OCI-LY7 (cell line): ENCODE data around the gene DYNC2H1. TPM values are rescaled to one million over a fixed set of nuclear protein-coding genes. Genes with fewer than 3 reads are reported as not detected.

Experiments used
- BruUV-seq: library from RNA; stranded (reverse); fragments of 400-500 nt; replicated peaks from 2 replicates; lab custom pipeline; 2021; lab: Mats Ljungman, UMichigan
- CTCF ChIA-PET: fragments of 300-600 bp; sonication (Branson Sonifier 250); formaldehyde crosslinking; loops from one replicate; lab custom pipeline; 2022; ENCODE audit warnings: antibody characterized with exemption; ENCODE audit not compliant: unreplicated experiment; lab: Charles Lee
- POLR2A ChIA-PET: fragments of 300-600 bp; sonication (Branson Sonifier 250); formaldehyde crosslinking; loops from one replicate; lab custom pipeline; 2022; ENCODE audit warnings: antibody characterized with exemption; lab: Charles Lee
- DNase-seq: peaks from one replicate; pipeline ENCODE4 v3.0.0-alpha.2; 2015; ENCODE audit warnings: low spot score
- H2AFZ ChIP-seq: fragments of 200-600 bp; sonication (generic), shearing (Covaris generic); 2 replicates; pipeline ENCODE4 v1.6.1; 2014; ENCODE audit warnings: mild to moderate bottlenecking, antibody characterized with exemption, low read length, moderate library complexity
- H3K27ac ChIP-seq: fragments of 200-600 bp; sonication (generic); 2 replicates; pipeline ENCODE4 v1.5.1; 2014; ENCODE audit warnings: mixed run types, low read depth, mild to moderate bottlenecking, moderate library complexity, low read length, inconsistent platforms; ENCODE audit not compliant: poor library complexity, severe bottlenecking
- H3K36me3 ChIP-seq: fragments of 200-600 bp; sonication (generic); 2 replicates; pipeline ENCODE4 v1.6.1; 2014; ENCODE audit warnings: mild to moderate bottlenecking, antibody characterized with exemption, low read length, moderate library complexity, mixed read lengths; ENCODE audit not compliant: insufficient read depth
- H3K4me1 ChIP-seq: fragments of 200-600 bp; sonication (generic); 2 replicates; pipeline ENCODE4 v1.5.1; 2014; ENCODE audit warnings: mild to moderate bottlenecking, low read length; ENCODE audit not compliant: insufficient read depth, poor library complexity, severe bottlenecking
- H3K4me2 ChIP-seq: fragments of 200-600 bp; sonication (generic); 2 replicates; pipeline ENCODE4 v1.6.1; 2014; ENCODE audit warnings: mild to moderate bottlenecking, low read length
- H3K4me3 ChIP-seq: fragments of 200-600 bp; sonication (generic); 2 replicates; pipeline ENCODE4 v1.5.1; 2014; ENCODE audit warnings: mild to moderate bottlenecking, low read depth, low read length; ENCODE audit not compliant: poor library complexity, severe bottlenecking
- H3K79me2 ChIP-seq: fragments of 200-600 bp; sonication (generic); 2 replicates; pipeline ENCODE4 v1.6.1; 2016; ENCODE audit warnings: low read depth, mild to moderate bottlenecking, low read length, moderate library complexity, mixed read lengths; ENCODE audit not compliant: insufficient read depth
- H3K9me2 ChIP-seq: fragments of 200-600 bp; sonication (generic); 2 replicates; pipeline ENCODE4 v1.6.1; 2016; ENCODE audit warnings: mild to moderate bottlenecking, low read length, mixed read lengths; ENCODE audit not compliant: insufficient read depth
- H3K9me3 ChIP-seq: fragments of 200-600 bp; sonication (generic); 2 replicates; pipeline ENCODE4 v1.6.1; 2014; ENCODE audit warnings: mild to moderate bottlenecking, mixed run types, low read length, mixed read lengths
- H4K20me1 ChIP-seq: fragments of 200-600 bp; sonication (generic); 2 replicates; pipeline ENCODE4 v1.6.1; 2014; ENCODE audit warnings: mild to moderate bottlenecking, antibody characterized with exemption, low read length, moderate library complexity, mixed read lengths; ENCODE audit not compliant: insufficient read depth
- EZH2phosphoT487 ChIP-seq: fragments of 200-600 bp; sonication (generic); IDR thresholded peaks from 2 replicates; pipeline ENCODE4 v1.6.1; 2018; ENCODE audit warnings: low read depth, borderline replicate concordance, mild to moderate bottlenecking, mixed run types, antibody characterized with exemption, low read length, moderate library complexity, mixed read lengths
- intact Hi-C: fragments of 100-400 bp; cut with micrococcal nuclease; formaldehyde crosslinking; loops from one replicate; pipeline ENCODE4 v1.10.0; 2022; ENCODE audit not compliant: unreplicated experiment
- total RNA-seq, 2 experiments: library from RNA; depleted of rRNA in 1 of 2; stranded (reverse); fragments of >200 nt in 1 of 2; shearing (Covaris generic) in 1 of 2; gene quantifications; 2 replicates each; pipeline ENCODE4 v1.2.3, GENCODE V29; 2014 to 2022
- TF ChIP-seq, protein P1 (sequence below): fragments of 200-600 bp; sonication (generic); conservative IDR thresholded peaks from 2 replicates; pipeline ENCODE4 v1.5.1; 2014; ENCODE audit warnings: mild to moderate bottlenecking, antibody characterized with exemption, low read length, moderate library complexity, mixed read lengths

The DYNC2H1 gene
- total RNA-seq, 2 experiments from 2014 or later = 0.44 to 1.1 TPM

DNA sequence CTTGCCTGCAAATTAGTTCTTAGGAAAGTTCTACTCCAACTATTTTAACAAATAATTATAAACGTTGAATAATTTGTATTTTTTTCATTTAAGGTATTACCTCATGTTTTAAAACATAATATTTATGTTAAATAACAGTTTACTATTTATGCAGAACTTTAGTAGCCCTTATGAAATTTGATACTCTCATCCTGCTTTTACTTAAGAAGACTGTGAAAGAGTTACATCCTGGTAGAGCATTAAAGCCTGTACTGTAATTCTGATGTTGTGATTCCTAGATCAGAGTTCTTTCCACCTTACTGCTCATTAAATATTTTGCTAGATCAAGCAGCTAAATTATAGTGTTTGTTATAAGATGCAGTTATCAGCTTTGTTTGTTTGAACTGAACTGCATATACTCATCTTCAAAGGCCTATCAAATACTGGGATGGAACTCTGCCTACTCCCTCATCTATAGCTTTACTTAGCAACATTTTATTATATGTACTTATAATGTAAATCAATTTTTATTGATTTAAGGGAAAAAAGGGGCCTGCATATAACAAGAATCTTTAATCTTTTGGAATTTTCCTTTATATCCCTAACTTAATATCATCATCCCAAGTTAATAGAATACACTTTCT is 304.2 kb downstream of the DYNC2H1 start:
- no TSS peak for BruUV-seq
- CTCF ChIA-PET = no interaction called here
- Histone ChIP-seq H4K20me1 (no peaks in the 10 kb centered on the region), H3K4me1 (no peaks in the 10 kb centered on the region), H3K27ac (no peak overlapping the region), H2AFZ (no peak overlapping the region), H3K9me3 (no peaks in the 10 kb centered on the region), H3K4me2 (no peak overlapping the region), H3K9me2 (no peaks in the 10 kb centered on the region), H3K4me3 (no peak overlapping the region), H3K36me3 (no peaks in the 10 kb centered on the region), H3K79me2 (no peaks in the 10 kb centered on the region)
- DNase-seq = no peak
- POLR2A ChIA-PET = interaction anchor here (0.6 kb wide), 2 partner anchors 251 to 1594 kb away, joined by 3 to 4 read pairs; no protein-coding TSS in a partner anchor
- intact Hi-C loops = no loop called here
- TF ChIP-seq EZH2phosphoT487 = no peak
- TF ChIP-seq, protein P1, sequence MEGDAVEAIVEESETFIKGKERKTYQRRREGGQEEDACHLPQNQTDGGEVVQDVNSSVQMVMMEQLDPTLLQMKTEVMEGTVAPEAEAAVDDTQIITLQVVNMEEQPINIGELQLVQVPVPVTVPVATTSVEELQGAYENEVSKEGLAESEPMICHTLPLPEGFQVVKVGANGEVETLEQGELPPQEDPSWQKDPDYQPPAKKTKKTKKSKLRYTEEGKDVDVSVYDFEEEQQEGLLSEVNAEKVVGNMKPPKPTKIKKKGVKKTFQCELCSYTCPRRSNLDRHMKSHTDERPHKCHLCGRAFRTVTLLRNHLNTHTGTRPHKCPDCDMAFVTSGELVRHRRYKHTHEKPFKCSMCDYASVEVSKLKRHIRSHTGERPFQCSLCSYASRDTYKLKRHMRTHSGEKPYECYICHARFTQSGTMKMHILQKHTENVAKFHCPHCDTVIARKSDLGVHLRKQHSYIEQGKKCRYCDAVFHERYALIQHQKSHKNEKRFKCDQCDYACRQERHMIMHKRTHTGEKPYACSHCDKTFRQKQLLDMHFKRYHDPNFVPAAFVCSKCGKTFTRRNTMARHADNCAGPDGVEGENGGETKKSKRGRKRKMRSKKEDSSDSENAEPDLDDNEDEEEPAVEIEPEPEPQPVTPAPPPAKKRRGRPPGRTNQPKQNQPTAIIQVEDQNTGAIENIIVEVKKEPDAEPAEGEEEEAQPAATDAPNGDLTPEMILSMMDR = no peak

DNA sequence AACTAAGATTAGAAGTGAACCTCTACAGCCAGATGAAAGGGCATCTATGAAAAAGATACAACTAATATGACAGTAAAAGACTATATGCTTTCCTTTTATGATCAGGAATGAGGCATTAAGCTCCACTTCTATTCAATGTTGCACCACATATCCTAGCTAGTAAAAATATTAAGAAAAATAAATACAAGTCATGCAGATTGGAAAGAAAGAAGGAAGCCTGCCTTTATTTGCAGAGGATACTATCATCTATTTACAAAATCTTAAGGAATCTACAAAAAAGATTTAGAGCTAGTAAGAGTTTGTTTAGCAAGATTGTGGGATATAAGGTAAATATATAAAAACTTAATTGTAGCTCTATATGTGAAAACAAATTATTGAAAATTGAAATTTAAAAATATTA is 308.8 kb downstream of the DYNC2H1 start:
- Histone ChIP-seq H3K36me3 (no peaks in the 10 kb centered on the region), H4K20me1 (no peaks in the 10 kb centered on the region), H2AFZ (no peak overlapping the region), H3K4me2 (no peak overlapping the region), H3K9me3 (no peaks in the 10 kb centered on the region), H3K4me3 (no peak overlapping the region), H3K9me2 (no peaks in the 10 kb centered on the region), H3K27ac (no peak overlapping the region), H3K79me2 (no peaks in the 10 kb centered on the region), H3K4me1 (no peaks in the 10 kb centered on the region)
- intact Hi-C loops = no loop called here
- ChIA-PET CTCF (no interaction called here), POLR2A (interaction anchor here (0.7 kb wide), 3 partner anchors 22 to 1438 kb away, joined by 3 to 4 read pairs (median 3); no protein-coding TSS in a partner anchor)
- DNase-seq = no peak
- BruUV-seq = no TSS peak
- TF ChIP-seq EZH2phosphoT487 = no peak
- TF ChIP-seq, protein P1 = no peak

DNA sequence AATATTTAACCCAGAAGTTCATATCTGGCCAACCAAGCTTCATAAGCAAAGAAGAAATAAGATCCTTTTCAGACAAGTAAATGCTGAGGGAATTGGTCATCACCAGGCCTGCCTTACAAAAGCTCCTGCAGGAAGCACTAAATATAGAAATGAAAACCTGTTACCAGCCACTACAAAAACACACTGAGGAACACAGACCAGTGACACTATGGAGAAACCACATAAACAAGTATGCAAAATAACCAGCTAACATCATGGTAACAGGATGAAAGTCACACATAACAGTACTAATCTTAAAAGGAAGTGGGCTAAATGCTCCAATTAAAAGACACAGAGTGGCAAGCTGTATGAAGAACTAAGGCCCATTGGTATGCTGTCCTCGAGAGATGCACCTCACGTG is 311.4 kb downstream of the DYNC2H1 start:
- ChIA-PET CTCF (no interaction called here), POLR2A (no interaction called here)
- Histone ChIP-seq H3K9me3 (no peaks in the 10 kb centered on the region), H3K4me3 (no peak overlapping the region), H3K4me2 (no peak overlapping the region), H3K4me1 (no peaks in the 10 kb centered on the region), H3K27ac (no peak overlapping the region), H3K36me3 (no peaks in the 10 kb centered on the region), H3K79me2 (no peaks in the 10 kb centered on the region), H4K20me1 (no peaks in the 10 kb centered on the region), H3K9me2 (no peaks in the 10 kb centered on the region), H2AFZ (no peak overlapping the region)
- intact Hi-C loops = no loop called here
- TF ChIP-seq, protein P1 = no peak
- BruUV-seq = no TSS peak
- DNase-seq = no peak
